ENCODE data around the gene YAF2.

DNA sequence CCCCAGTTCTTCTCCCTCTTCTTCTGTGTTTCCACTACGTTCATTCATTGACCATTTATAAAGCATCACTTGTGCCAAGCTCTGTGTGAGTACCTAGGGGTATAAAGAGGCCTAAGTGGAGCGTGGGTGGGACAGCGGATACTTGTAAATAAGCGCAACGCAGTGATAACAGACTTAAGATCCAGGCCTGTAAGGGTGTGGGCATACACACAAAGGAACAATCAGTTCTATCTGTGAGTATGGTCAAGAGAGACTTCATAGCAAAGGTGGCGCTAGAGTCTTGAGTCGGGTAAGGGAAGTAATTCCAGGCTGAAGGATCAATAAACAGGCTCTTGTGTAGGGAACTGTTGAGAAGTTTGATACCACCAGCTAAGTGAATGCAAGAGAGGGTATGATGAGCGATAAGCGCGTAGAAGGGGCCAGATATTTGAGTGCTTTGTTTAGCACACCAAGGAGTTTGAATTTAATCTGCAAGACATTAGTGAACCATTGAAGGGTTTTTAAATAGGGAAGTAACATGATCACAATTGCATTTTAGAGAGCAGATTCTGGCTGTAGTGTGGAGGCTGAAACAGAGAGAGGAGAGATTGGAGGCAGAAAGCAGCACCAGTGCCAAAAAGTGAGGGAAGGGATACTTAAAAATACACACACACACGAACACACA lies 92.4 kb downstream of the YAF2 start:
- no peak for TF ChIP-seq POLR2AphosphoS5 (IDR thresholded peaks at IDR 0.05)
- TF ChIP-seq, protein P1, sequence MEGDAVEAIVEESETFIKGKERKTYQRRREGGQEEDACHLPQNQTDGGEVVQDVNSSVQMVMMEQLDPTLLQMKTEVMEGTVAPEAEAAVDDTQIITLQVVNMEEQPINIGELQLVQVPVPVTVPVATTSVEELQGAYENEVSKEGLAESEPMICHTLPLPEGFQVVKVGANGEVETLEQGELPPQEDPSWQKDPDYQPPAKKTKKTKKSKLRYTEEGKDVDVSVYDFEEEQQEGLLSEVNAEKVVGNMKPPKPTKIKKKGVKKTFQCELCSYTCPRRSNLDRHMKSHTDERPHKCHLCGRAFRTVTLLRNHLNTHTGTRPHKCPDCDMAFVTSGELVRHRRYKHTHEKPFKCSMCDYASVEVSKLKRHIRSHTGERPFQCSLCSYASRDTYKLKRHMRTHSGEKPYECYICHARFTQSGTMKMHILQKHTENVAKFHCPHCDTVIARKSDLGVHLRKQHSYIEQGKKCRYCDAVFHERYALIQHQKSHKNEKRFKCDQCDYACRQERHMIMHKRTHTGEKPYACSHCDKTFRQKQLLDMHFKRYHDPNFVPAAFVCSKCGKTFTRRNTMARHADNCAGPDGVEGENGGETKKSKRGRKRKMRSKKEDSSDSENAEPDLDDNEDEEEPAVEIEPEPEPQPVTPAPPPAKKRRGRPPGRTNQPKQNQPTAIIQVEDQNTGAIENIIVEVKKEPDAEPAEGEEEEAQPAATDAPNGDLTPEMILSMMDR (IDR thresholded peaks at IDR 0.05) = no peak
- no peak for TF ChIP-seq POLR2A (IDR thresholded peaks at IDR 0.05)
- TF ChIP-seq EP300 (IDR thresholded peaks at IDR 0.05) = no peak
